Liver (tissue), 9 donors: Measurements from ENCODE around the gene C1D. TPM values are rescaled to one million over a fixed set of nuclear protein-coding genes. Genes with fewer than 3 reads are reported as not detected.

Experiments used
- DNase-seq: peaks from one replicate; pipeline ENCODE4 v3.0.0-alpha.2; 2017; ENCODE audit warnings: low spot score
- H3K27ac ChIP-seq, 2 donors: one replicate each; pipeline ENCODE4 v1.7.0; 2013; ENCODE audit warnings: inconsistent platforms in 2 of 2, low read length in 2 of 2, control low read depth in 1 of 2, low read depth in 1 of 2, mild to moderate bottlenecking in 1 of 2
- H3K27me3 ChIP-seq, 4 donors: one replicate each; pipeline versions ENCODE4 v1.6.1 to v1.7.0; 2013; ENCODE audit warnings: low read length in 3 of 4, inconsistent platforms in 1 of 4, mild to moderate bottlenecking in 1 of 4, moderate library complexity in 1 of 4; ENCODE audit not compliant: control insufficient read depth in 4 of 4, insufficient read depth in 4 of 4
- H3K36me3 ChIP-seq, 4 donors: one replicate each; pipeline versions ENCODE4 v1.6.1 to v1.7.0; 2013; ENCODE audit warnings: low read length in 3 of 4, mild to moderate bottlenecking in 3 of 4, low read depth in 1 of 4, moderate library complexity in 1 of 4; ENCODE audit not compliant: control insufficient read depth in 4 of 4, insufficient read depth in 3 of 4
- H3K4me1 ChIP-seq, 4 donors: one replicate each; pipeline versions ENCODE4 v1.6.1 to v1.7.0; 2013; ENCODE audit warnings: low read length in 3 of 4, mild to moderate bottlenecking in 3 of 4, moderate library complexity in 1 of 4; ENCODE audit not compliant: control insufficient read depth in 4 of 4, insufficient read depth in 4 of 4
- H3K4me3 ChIP-seq, 3 donors: one replicate each; pipeline versions ENCODE4 v1.6.1 to v1.7.0; 2013; ENCODE audit warnings: low read length in 3 of 3, control low read depth in 1 of 3, low read depth in 1 of 3, mild to moderate bottlenecking in 1 of 3
- H3K9ac ChIP-seq, 2 donors: one replicate each; pipeline ENCODE4 v1.7.0; 2013; ENCODE audit warnings: low read length in 2 of 2, mild to moderate bottlenecking in 2 of 2, moderate library complexity in 2 of 2, control low read depth in 1 of 2, low read depth in 1 of 2
- H3K9me3 ChIP-seq, 4 donors: one replicate each; pipeline versions ENCODE4 v1.6.1 to v1.7.0; 2013; ENCODE audit warnings: low read length in 3 of 4; ENCODE audit not compliant: control insufficient read depth in 4 of 4
- EGR1 ChIP-seq, 2 donors: IDR thresholded peaks; 2 replicates each; pipeline ENCODE4 v1.6.1; 2016 to 2018; ENCODE audit warnings: antibody characterized with exemption in 2 of 2, low read depth in 2 of 2
- FOXA1 ChIP-seq: IDR thresholded peaks from 2 replicates; pipeline ENCODE4 v1.6.1; 2016; ENCODE audit warnings: antibody characterized with exemption
- FOXA2 ChIP-seq: IDR thresholded peaks from 2 replicates; pipeline ENCODE4 v1.6.1; 2016; ENCODE audit warnings: antibody characterized with exemption
- GABPA ChIP-seq, 2 donors: IDR thresholded peaks in 1 of 2; conservative IDR thresholded peaks in 1 of 2; 2 replicates each; pipeline ENCODE4 v1.6.1; 2016; ENCODE audit warnings: antibody characterized with exemption in 2 of 2, mild to moderate bottlenecking in 1 of 2, moderate library complexity in 1 of 2
- HNF4A ChIP-seq, 2 donors: conservative IDR thresholded peaks; 2 replicates each; pipeline ENCODE4 v1.6.1; 2016; ENCODE audit warnings: antibody characterized with exemption in 2 of 2, mild to moderate bottlenecking in 2 of 2
- HNF4G ChIP-seq: IDR thresholded peaks from 2 replicates; pipeline ENCODE4 v1.6.1; 2016; ENCODE audit warnings: antibody characterized with exemption
- JUND ChIP-seq, 2 donors: IDR thresholded peaks; 2 replicates each; pipeline ENCODE4 v1.6.1; 2016; ENCODE audit warnings: antibody characterized with exemption in 2 of 2
- NR2F2 ChIP-seq: IDR thresholded peaks from 2 replicates; pipeline ENCODE4 v1.6.1; 2016; ENCODE audit warnings: antibody characterized with exemption
- RAD21 ChIP-seq, 2 donors: IDR thresholded peaks; 2 replicates each; pipeline ENCODE4 v1.6.1; 2016; ENCODE audit warnings: antibody characterized with exemption in 2 of 2, mild to moderate bottlenecking in 2 of 2
- RXRA ChIP-seq, 2 donors: IDR thresholded peaks; 2 replicates each; pipeline ENCODE4 v1.6.1; 2017 to 2018; ENCODE audit warnings: antibody characterized with exemption in 2 of 2, mild to moderate bottlenecking in 1 of 2
- SP1 ChIP-seq: IDR thresholded peaks from 2 replicates; pipeline ENCODE4 v1.6.1; 2018; ENCODE audit warnings: antibody characterized with exemption, mild to moderate bottlenecking
- TAF1 ChIP-seq: conservative IDR thresholded peaks from 2 replicates; pipeline ENCODE4 v1.6.1; 2016; ENCODE audit warnings: antibody characterized with exemption, mild to moderate bottlenecking
- YY1 ChIP-seq: IDR thresholded peaks from 2 replicates; pipeline ENCODE4 v1.6.1; 2016; ENCODE audit warnings: antibody characterized with exemption, mild to moderate bottlenecking
- WGBS: extraction: QIAGEN DNeasy Blood & Tissue Kit; methylation state at CpG from one replicate; pipeline ENCODE4 v1.1.7; 2013; 5-methylcytosine and 5-hydroxymethylcytosine counted together
- polyA plus RNA-seq, 2 donors: library from polyadenylated mRNA; stranded (reverse) in 1 of 2; unstranded in 1 of 2; fragments of 200-250 nt in 1 of 2; fragments of >200 nt in 1 of 2; fragmentation: Nextera tagmentation in 1 of 2; extraction: Ambion mirVana in 1 of 2; gene quantifications; one replicate each; pipeline versions ENCODE4 v1.2.1 to v1.2.3, GENCODE V29; 2013 to 2015
- total RNA-seq, 2 donors: library from RNA; depleted of rRNA; stranded (reverse); fragments of >200 nt; gene quantifications; one replicate each; pipeline ENCODE4 v1.2.3, GENCODE V29; 2014
- TF ChIP-seq, protein P1 (sequence below): IDR thresholded peaks from 2 replicates; pipeline ENCODE4 v1.6.1; 2016; ENCODE audit warnings: antibody characterized with exemption
- TF ChIP-seq, protein P2 (sequence below): IDR thresholded peaks from 2 replicates; pipeline ENCODE4 v1.6.1; 2016; ENCODE audit warnings: antibody characterized with exemption
- TF ChIP-seq, protein P3 (sequence below): IDR thresholded peaks from 2 replicates; pipeline ENCODE4 v1.6.1; 2016; ENCODE audit warnings: antibody characterized with exemption, mild to moderate bottlenecking
- TF ChIP-seq, protein P4 (sequence below): fragments of 150-350 bp; IDR thresholded peaks from 2 replicates; pipeline ENCODE4 v1.5.1; 2017; ENCODE audit warnings: improper control_type of control experiment, low read depth, low read length; ENCODE audit not compliant: missing input control
- TF ChIP-seq, protein P5 (sequence below): IDR thresholded peaks from 2 replicates; pipeline ENCODE4 v1.6.1; 2016; ENCODE audit warnings: antibody characterized with exemption
- donor health status: healthy.
- donor health status: healthy.
- donor health status: healthy.
- donor health status: healthy.
- donor health status: healthy.

C1D gene
- total and polyA plus RNA-seq, 4 donors, result 15.6 to 31.0 (median 18.9) TPM

DNA sequence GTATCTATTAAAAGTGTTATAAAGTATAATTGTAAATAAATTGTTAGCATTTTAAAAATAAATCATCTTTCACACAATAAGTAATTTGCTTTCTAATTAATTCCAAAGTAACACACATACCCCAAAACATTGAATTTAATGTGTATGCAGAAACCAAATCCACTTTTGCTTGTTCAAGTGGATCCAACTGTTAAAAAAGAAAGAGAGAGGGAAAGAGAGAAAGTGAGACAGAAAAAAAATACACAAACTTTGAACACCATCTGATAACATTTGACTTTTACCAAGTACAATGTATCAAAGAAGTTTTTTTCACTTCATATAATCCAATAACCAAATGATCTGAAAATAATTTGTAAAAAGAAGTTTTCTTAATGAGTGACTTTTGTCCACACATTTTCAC, 16.6 kb downstream of the C1D start:
- Histone ChIP-seq H3K4me1 (no peaks in the 10 kb centered on the region), H3K27me3 (no peaks in the 10 kb centered on the region), H3K4me3 (no peak overlapping the region), H3K36me3 (peaks cover 0 to 9% (median under 1%) of the 10 kb centered on the region in 4 donors), H3K9ac (no peak overlapping the region), H3K27ac (no peak overlapping the region), H3K9me3 (no peaks in the 10 kb centered on the region)
- DNase-seq, result no peak
- TF ChIP-seq HNF4G (no peak), SP1 (no peak), RAD21 (IDR thresholded peaks at IDR 0.05) (no peak)
- TF ChIP-seq, protein P1, sequence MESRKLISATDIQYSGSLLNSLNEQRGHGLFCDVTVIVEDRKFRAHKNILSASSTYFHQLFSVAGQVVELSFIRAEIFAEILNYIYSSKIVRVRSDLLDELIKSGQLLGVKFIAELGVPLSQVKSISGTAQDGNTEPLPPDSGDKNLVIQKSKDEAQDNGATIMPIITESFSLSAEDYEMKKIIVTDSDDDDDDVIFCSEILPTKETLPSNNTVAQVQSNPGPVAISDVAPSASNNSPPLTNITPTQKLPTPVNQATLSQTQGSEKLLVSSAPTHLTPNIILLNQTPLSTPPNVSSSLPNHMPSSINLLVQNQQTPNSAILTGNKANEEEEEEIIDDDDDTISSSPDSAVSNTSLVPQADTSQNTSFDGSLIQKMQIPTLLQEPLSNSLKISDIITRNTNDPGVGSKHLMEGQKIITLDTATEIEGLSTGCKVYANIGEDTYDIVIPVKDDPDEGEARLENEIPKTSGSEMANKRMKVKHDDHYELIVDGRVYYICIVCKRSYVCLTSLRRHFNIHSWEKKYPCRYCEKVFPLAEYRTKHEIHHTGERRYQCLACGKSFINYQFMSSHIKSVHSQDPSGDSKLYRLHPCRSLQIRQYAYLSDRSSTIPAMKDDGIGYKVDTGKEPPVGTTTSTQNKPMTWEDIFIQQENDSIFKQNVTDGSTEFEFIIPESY, result no peak

DNA sequence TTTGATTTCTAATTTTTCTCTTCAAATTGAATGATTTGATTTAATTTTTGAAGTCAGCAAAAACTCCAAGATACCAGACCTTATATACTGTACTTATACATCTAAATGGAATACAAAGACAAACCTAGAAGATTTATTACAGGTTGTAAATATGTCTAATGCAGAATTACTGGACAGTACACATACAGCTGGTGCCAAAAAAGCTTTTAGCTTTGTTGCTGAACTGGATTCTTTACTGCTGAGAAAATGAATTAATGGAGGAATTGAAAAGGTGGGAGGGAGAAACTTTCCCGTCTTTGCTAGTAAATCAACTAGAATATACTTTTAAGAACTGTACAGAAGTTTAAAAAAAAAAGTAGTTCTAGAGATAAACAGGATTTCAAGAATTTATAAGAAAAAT, 17.5 kb downstream of the C1D start:
- Histone ChIP-seq H3K27ac (no peak overlapping the region), H3K36me3 (peaks cover 0 to 9% (median under 1%) of the 10 kb centered on the region in 4 donors), H3K27me3 (no peaks in the 10 kb centered on the region), H3K4me3 (no peak overlapping the region), H3K9ac (no peak overlapping the region), H3K9me3 (no peaks in the 10 kb centered on the region), H3K4me1 (no peaks in the 10 kb centered on the region)
- WGBS, result 98% methylated on average over 1 of the region's 1 CpG
- TF ChIP-seq, protein P1, result no peak
- TF ChIP-seq NR2F2 (no peak), EGR1 (IDR thresholded peaks at IDR 0.05; ENCODE audit: low read depth in 2 of 2) (no peak), JUND (IDR thresholded peaks at IDR 0.05) (no peak), RAD21 (IDR thresholded peaks at IDR 0.05) (no peak), FOXA1 (no peak), TAF1 (no peak), YY1 (no peak), HNF4G (no peak), GABPA (IDR thresholded peaks at IDR 0.05 in 1 of 2, conservative IDR thresholded peaks at IDR 0.05 in 1 of 2) (no peak), SP1 (no peak), RXRA (IDR thresholded peaks at IDR 0.05) (no peak), FOXA2 (no peak), HNF4A (conservative IDR thresholded peaks at IDR 0.05) (no peak)
- TF ChIP-seq, protein P2, sequence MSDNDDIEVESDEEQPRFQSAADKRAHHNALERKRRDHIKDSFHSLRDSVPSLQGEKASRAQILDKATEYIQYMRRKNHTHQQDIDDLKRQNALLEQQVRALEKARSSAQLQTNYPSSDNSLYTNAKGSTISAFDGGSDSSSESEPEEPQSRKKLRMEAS, result no peak
- TF ChIP-seq, protein P3, sequence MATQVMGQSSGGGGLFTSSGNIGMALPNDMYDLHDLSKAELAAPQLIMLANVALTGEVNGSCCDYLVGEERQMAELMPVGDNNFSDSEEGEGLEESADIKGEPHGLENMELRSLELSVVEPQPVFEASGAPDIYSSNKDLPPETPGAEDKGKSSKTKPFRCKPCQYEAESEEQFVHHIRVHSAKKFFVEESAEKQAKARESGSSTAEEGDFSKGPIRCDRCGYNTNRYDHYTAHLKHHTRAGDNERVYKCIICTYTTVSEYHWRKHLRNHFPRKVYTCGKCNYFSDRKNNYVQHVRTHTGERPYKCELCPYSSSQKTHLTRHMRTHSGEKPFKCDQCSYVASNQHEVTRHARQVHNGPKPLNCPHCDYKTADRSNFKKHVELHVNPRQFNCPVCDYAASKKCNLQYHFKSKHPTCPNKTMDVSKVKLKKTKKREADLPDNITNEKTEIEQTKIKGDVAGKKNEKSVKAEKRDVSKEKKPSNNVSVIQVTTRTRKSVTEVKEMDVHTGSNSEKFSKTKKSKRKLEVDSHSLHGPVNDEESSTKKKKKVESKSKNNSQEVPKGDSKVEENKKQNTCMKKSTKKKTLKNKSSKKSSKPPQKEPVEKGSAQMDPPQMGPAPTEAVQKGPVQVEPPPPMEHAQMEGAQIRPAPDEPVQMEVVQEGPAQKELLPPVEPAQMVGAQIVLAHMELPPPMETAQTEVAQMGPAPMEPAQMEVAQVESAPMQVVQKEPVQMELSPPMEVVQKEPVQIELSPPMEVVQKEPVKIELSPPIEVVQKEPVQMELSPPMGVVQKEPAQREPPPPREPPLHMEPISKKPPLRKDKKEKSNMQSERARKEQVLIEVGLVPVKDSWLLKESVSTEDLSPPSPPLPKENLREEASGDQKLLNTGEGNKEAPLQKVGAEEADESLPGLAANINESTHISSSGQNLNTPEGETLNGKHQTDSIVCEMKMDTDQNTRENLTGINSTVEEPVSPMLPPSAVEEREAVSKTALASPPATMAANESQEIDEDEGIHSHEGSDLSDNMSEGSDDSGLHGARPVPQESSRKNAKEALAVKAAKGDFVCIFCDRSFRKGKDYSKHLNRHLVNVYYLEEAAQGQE, result no peak
- TF ChIP-seq, protein P4, sequence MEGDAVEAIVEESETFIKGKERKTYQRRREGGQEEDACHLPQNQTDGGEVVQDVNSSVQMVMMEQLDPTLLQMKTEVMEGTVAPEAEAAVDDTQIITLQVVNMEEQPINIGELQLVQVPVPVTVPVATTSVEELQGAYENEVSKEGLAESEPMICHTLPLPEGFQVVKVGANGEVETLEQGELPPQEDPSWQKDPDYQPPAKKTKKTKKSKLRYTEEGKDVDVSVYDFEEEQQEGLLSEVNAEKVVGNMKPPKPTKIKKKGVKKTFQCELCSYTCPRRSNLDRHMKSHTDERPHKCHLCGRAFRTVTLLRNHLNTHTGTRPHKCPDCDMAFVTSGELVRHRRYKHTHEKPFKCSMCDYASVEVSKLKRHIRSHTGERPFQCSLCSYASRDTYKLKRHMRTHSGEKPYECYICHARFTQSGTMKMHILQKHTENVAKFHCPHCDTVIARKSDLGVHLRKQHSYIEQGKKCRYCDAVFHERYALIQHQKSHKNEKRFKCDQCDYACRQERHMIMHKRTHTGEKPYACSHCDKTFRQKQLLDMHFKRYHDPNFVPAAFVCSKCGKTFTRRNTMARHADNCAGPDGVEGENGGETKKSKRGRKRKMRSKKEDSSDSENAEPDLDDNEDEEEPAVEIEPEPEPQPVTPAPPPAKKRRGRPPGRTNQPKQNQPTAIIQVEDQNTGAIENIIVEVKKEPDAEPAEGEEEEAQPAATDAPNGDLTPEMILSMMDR, result no peak
- TF ChIP-seq, protein P5, sequence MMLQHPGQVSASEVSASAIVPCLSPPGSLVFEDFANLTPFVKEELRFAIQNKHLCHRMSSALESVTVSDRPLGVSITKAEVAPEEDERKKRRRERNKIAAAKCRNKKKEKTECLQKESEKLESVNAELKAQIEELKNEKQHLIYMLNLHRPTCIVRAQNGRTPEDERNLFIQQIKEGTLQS, result no peak
- DNase-seq, result no peak
